PC-9 (cell line): ENCODE measurements around the gene NEURL2. TPM values are rescaled to one million over a fixed set of nuclear protein-coding genes. Genes with fewer than 3 reads are reported as not detected.

Experiments used
- BruUV-seq: library from RNA; stranded (reverse); fragments of 400-500 nt; replicated peaks from 2 replicates; lab custom pipeline; 2021; lab: Mats Ljungman, UMichigan
- CTCF ChIA-PET: fragments of 300-600 bp; sonication (Branson Sonifier 250); formaldehyde crosslinking; loops from one replicate; lab custom pipeline; 2022; ENCODE audit warnings: antibody characterized with exemption; lab: Charles Lee
- POLR2A ChIA-PET: fragments of 300-600 bp; sonication (Branson Sonifier 250); formaldehyde crosslinking; loops from one replicate; lab custom pipeline; 2022; ENCODE audit warnings: antibody characterized with exemption; ENCODE audit not compliant: unreplicated experiment; lab: Charles Lee
- DNase-seq, 2 experiments: peaks; one replicate each; pipeline versions ENCODE4 v3.0.0 to v3.0.0-alpha.2; 2015 to 2022; ENCODE audit warnings: mixed read lengths in 1 of 2
- H2AFZ ChIP-seq: fragments of 200-600 bp; sonication (generic); 2 replicates; pipeline ENCODE4 v1.8.1; 2017; ENCODE audit warnings: antibody characterized with exemption
- H3F3A ChIP-seq: fragments of 200-600 bp; sonication (generic); 2 replicates; pipeline ENCODE4 v1.8.1; 2017; ENCODE audit warnings: antibody characterized with exemption, mild to moderate bottlenecking, low read depth; ENCODE audit not compliant: insufficient read depth
- H3K27ac ChIP-seq: fragments of 200-600 bp; sonication (generic); 2 replicates; pipeline ENCODE4 v1.6.1; 2016; ENCODE audit warnings: mixed run types
- H3K27me3 ChIP-seq: fragments of 200-600 bp; sonication (generic); 2 replicates; pipeline ENCODE4 v1.6.1; 2016; ENCODE audit warnings: low read depth, mixed run types; ENCODE audit not compliant: insufficient read depth
- H3K36me3 ChIP-seq: fragments of 200-600 bp; sonication (generic); 2 replicates; pipeline ENCODE4 v1.6.1; 2016; ENCODE audit warnings: low read depth, mixed run types
- H3K4me1 ChIP-seq: fragments of 200-600 bp; sonication (generic); replicated peaks from 2 replicates; pipeline ENCODE4 v1.6.1; 2016; ENCODE audit warnings: mixed run types; ENCODE audit not compliant: insufficient read depth
- H3K4me2 ChIP-seq: fragments of 200-600 bp; sonication (generic); 2 replicates; pipeline ENCODE4 v1.6.1; 2017; ENCODE audit warnings: mixed run types
- H3K4me3 ChIP-seq: fragments of 200-600 bp; sonication (generic); 2 replicates; pipeline ENCODE4 v1.6.1; 2016; ENCODE audit warnings: mixed run types
- H3K79me2 ChIP-seq: fragments of 200-600 bp; sonication (generic); 2 replicates; pipeline ENCODE4 v1.6.1; 2017; ENCODE audit warnings: low read depth, mixed run types
- H3K9me2 ChIP-seq: fragments of 200-600 bp; sonication (generic); 2 replicates; pipeline ENCODE4 v1.8.1; 2017; ENCODE audit warnings: mild to moderate bottlenecking; ENCODE audit not compliant: insufficient read depth
- H3K9me3 ChIP-seq: fragments of 200-600 bp; sonication (generic); 2 replicates; pipeline ENCODE4 v1.8.1; 2016; ENCODE audit warnings: low read depth; ENCODE audit not compliant: insufficient read depth
- H4K20me1 ChIP-seq: fragments of 200-600 bp; sonication (generic); 2 replicates; pipeline ENCODE4 v1.8.1; 2017; ENCODE audit not compliant: insufficient read depth
- CTCF ChIP-seq: fragments of 200-600 bp; sonication (generic); conservative IDR thresholded peaks from 2 replicates; pipeline ENCODE4 v1.6.1; 2017; ENCODE audit warnings: mixed run types, antibody characterized with exemption, mild to moderate bottlenecking, moderate library complexity
- EZH2 ChIP-seq: fragments of 200-600 bp; sonication (generic); IDR thresholded peaks from 2 replicates; pipeline ENCODE4 v1.8.0; 2017; ENCODE audit warnings: antibody characterized with exemption, low read depth
- intact Hi-C: fragments of 100-400 bp; cut with micrococcal nuclease; formaldehyde crosslinking; loops from one replicate; pipeline ENCODE4 v1.10.0; 2022; ENCODE audit not compliant: unreplicated experiment
- total RNA-seq: library from RNA; stranded (reverse); gene quantifications from 2 replicates; pipeline ENCODE4 v1.2.3, GENCODE V29; 2021

NEURL2 gene
- total RNA-seq, 1 experiment from 2014 or later, result 6.5 TPM

- peaks cover 15% of the 10 kb centered on the region for H3K79me2 ChIP-seq
- H3K9me3 ChIP-seq, result no peaks in the 10 kb centered on the region
- no peak for TF ChIP-seq CTCF
- TF ChIP-seq EZH2, result no peak
- H3K27me3 ChIP-seq, result no peaks in the 10 kb centered on the region
- no peaks in the 10 kb centered on the region for H4K20me1 ChIP-seq
- ChIA-PET POLR2A (interaction anchor here (0.5 kb wide), 2 partner anchors 21 to 328 kb away, joined by 3 to 8 read pairs; no protein-coding TSS in a partner anchor), CTCF (interaction anchor here (0.6 kb wide), 1 partner anchor 11 kb away, joined by 3 read pairs; no protein-coding TSS in a partner anchor)
- no peak overlapping the region for H2AFZ ChIP-seq
- peaks cover 27% of the 10 kb centered on the region for H3F3A ChIP-seq
- peaks cover 20% of the 10 kb centered on the region; the same call in 1 of the 2 replicates for H3K36me3 ChIP-seq
- intact Hi-C loops, result no loop called here
- BruUV-seq, result no TSS peak
- no peak overlapping the region for H3K27ac ChIP-seq
- no peaks in the 10 kb centered on the region for H3K9me2 ChIP-seq
- no peak for DNase-seq
- no peak overlapping the region for H3K4me2 ChIP-seq
- H3K4me1 ChIP-seq, result peaks cover 22% of the 10 kb centered on the region
- no peak overlapping the region for H3K4me3 ChIP-seq
Measured at GRCh38 chr20:45940053-45940452, 49.0 kb upstream of the NEURL2 start.

- H3K79me2 ChIP-seq, result peaks cover 20% of the 10 kb centered on the region
- H3K9me3 ChIP-seq, result no peaks in the 10 kb centered on the region
- ChIA-PET CTCF (interaction anchor here (1.0 kb wide), 1 partner anchor 31 kb away, joined by 3 read pairs; no protein-coding TSS in a partner anchor), POLR2A (interaction anchor here (0.6 to 0.7 kb wide), 2 partner anchors 24 to 311 kb away, joined by 3 to 4 read pairs; no protein-coding TSS in a partner anchor)
- peaks cover 11% of the 10 kb centered on the region for H3K4me1 ChIP-seq
- peaks cover 13% of the 10 kb centered on the region; the same call in 1 of the 2 replicates for H3K36me3 ChIP-seq
- intact Hi-C loops, result no loop called here
- no peaks in the 10 kb centered on the region; the same call in 1 of the 2 replicates for H4K20me1 ChIP-seq
- no peak overlapping the region for H2AFZ ChIP-seq
- H3K4me3 ChIP-seq, result no peak overlapping the region
- H3F3A ChIP-seq, result peaks cover 17% of the 10 kb centered on the region
- H3K27ac ChIP-seq, result no peak overlapping the region
- BruUV-seq, result no TSS peak
- H3K4me2 ChIP-seq, result no peak overlapping the region
- H3K9me2 ChIP-seq, result no peaks in the 10 kb centered on the region
- DNase-seq, result peak in 1 of 2 experiments; percentile 33
- H3K27me3 ChIP-seq, result no peaks in the 10 kb centered on the region
- no peak for TF ChIP-seq EZH2
- TF ChIP-seq CTCF, result no peak
Measured at GRCh38 chr20:45938727-45939438, 47.9 kb upstream of the NEURL2 start.

GRCh38 chr20:45937765-45938164, 46.8 kb upstream of the NEURL2 start:
- no peak overlapping the region for H3K4me3 ChIP-seq
- H3K4me1 ChIP-seq, result peaks cover 11% of the 10 kb centered on the region
- no peak overlapping the region for H3K27ac ChIP-seq
- H3F3A ChIP-seq, result peaks cover 15% of the 10 kb centered on the region
- POLR2A ChIA-PET, result no interaction called here
- H3K9me3 ChIP-seq, result no peaks in the 10 kb centered on the region
- H3K4me2 ChIP-seq, result no peak overlapping the region
- TF ChIP-seq EZH2 (no peak), CTCF (no peak)
- no peaks in the 10 kb centered on the region for H3K27me3 ChIP-seq
- H3K79me2 ChIP-seq, result peaks cover 31% of the 10 kb centered on the region
- BruUV-seq, result no TSS peak
- H3K36me3 ChIP-seq, result peaks cover 13% of the 10 kb centered on the region; the same call in 1 of the 2 replicates
- H4K20me1 ChIP-seq, result peaks cover 8% of the 10 kb centered on the region
- intact Hi-C loops, result no loop called here
- DNase-seq, result no peak
- CTCF ChIA-PET, result no interaction called here
- H3K9me2 ChIP-seq, result no peaks in the 10 kb centered on the region
- no peak overlapping the region for H2AFZ ChIP-seq
